Stimulated activated CD4-positive, alpha-beta T cell treated with anti-CD3 and anti-CD28 coated beads, Interleukin-2, amount 100 ng/mL, for 24 hours (primary cell): ENCODE results near the gene SERPINA4.

Experiments used
- DNase-seq, 2 donors: peaks; one replicate each; pipeline ENCODE4 v3.0.0-alpha.2; 2020

The SERPINA4 gene

GRCh38 chr14:94617988-94618822 lies 57.0 kb downstream of the SERPINA4 start:
- DNase-seq: no peak

- DNase-seq: no peak
Observed at GRCh38 chr14:94619297-94619696, 58.1 kb downstream of the SERPINA4 start.
